HEK293T (cell line): ENCODE data around the gene CHRNA10.

ENCODE experiments used
- CTCF ChIA-PET: fragments of 350-600 bp; formaldehyde crosslinking; extraction: SDS; loops from one replicate; lab custom pipeline; 2021; ENCODE audit warnings: antibody characterized with exemption, inconsistent platforms; lab: Yijun Ruan, JAX
- POLR2A ChIA-PET: fragments of 350-600 bp; formaldehyde crosslinking; extraction: SDS; loops from one replicate; lab custom pipeline; 2020; ENCODE audit warnings: antibody characterized with exemption, inconsistent platforms; lab: Yijun Ruan, JAX
- DNase-seq: peaks from one replicate; pipeline ENCODE4 v3.0.0; 2012; ENCODE audit warnings: mixed read lengths; ENCODE audit errors: extremely low spot score
- ARNT ChIP-seq: fragments of 450-650 bp; IDR thresholded peaks from 2 replicates; pipeline ENCODE4 v1.6.1; 2017; ENCODE audit warnings: mild to moderate bottlenecking
- BHLHE40 ChIP-seq: fragments of 450-650 bp; IDR thresholded peaks from 2 replicates; pipeline ENCODE4 v1.6.1; 2016; ENCODE audit warnings: mild to moderate bottlenecking, moderate library complexity, borderline replicate concordance
- CTBP1 ChIP-seq: fragments of 450-650 bp; IDR thresholded peaks from 2 replicates; pipeline ENCODE4 v1.6.1; 2016; ENCODE audit warnings: borderline replicate concordance
- ELF4 ChIP-seq: fragments of 450-650 bp; IDR thresholded peaks from 2 replicates; pipeline ENCODE4 v1.6.1; 2017; ENCODE audit warnings: antibody characterized with exemption
- FOXA1 ChIP-seq: fragments of 450-650 bp; IDR thresholded peaks from 2 replicates; pipeline ENCODE4 v1.6.1; 2016; ENCODE audit warnings: mild to moderate bottlenecking
- FOXK2 ChIP-seq: fragments of 450-650 bp; IDR thresholded peaks from 2 replicates; pipeline ENCODE4 v1.6.1; 2016; ENCODE audit warnings: mild to moderate bottlenecking
- FOXM1 ChIP-seq: fragments of 450-650 bp; IDR thresholded peaks from 2 replicates; pipeline ENCODE4 v1.6.1; 2017; ENCODE audit warnings: mild to moderate bottlenecking, borderline replicate concordance
- HDGF ChIP-seq: fragments of 450-650 bp; IDR thresholded peaks from 2 replicates; pipeline ENCODE4 v1.6.1; 2017; ENCODE audit warnings: antibody characterized with exemption, borderline replicate concordance
- L3MBTL2 ChIP-seq: fragments of 450-650 bp; conservative IDR thresholded peaks from 2 replicates; pipeline ENCODE4 v1.6.1; 2016; ENCODE audit warnings: mild to moderate bottlenecking
- LEF1 ChIP-seq: fragments of 450-650 bp; IDR thresholded peaks from 2 replicates; pipeline ENCODE4 v1.6.1; 2017; ENCODE audit warnings: mild to moderate bottlenecking, borderline replicate concordance
- NFRKB ChIP-seq: fragments of 450-650 bp; IDR thresholded peaks from 2 replicates; pipeline ENCODE4 v1.6.1; 2016; ENCODE audit warnings: mild to moderate bottlenecking, moderate library complexity
- PKNOX1 ChIP-seq: fragments of 450-650 bp; IDR thresholded peaks from 2 replicates; pipeline ENCODE4 v1.6.1; 2016
- SP1 ChIP-seq: fragments of 450-650 bp; IDR thresholded peaks from 2 replicates; pipeline ENCODE4 v1.6.1; 2017
- SUZ12 ChIP-seq: fragments of 450-650 bp; IDR thresholded peaks from 2 replicates; pipeline ENCODE4 v1.6.1; 2016; ENCODE audit warnings: mild to moderate bottlenecking
- TARDBP ChIP-seq: fragments of 450-650 bp; IDR thresholded peaks from 2 replicates; pipeline ENCODE4 v1.6.1; 2016
- ZNF384 ChIP-seq: fragments of 450-650 bp; IDR thresholded peaks from 2 replicates; pipeline ENCODE4 v1.6.1; 2016

Gene CHRNA10

GRCh38 chr11:3666023-3666530 lies 5.1 kb downstream of the CHRNA10 start:
- no peak for DNase-seq
- ChIA-PET CTCF (interaction anchor here (0.6 kb wide), 1 partner anchor 109 kb away, joined by 4 read pairs; no protein-coding TSS in a partner anchor), POLR2A (no interaction called here)

GRCh38 chr11:3665336-3666022 lies 5.7 kb downstream of the CHRNA10 start:
- ChIA-PET CTCF (interaction anchor here (0.6 kb wide), 1 partner anchor 110 kb away, joined by 4 read pairs; no protein-coding TSS in a partner anchor), POLR2A (no interaction called here)
- TF ChIP-seq ELF4 (no peak), LEF1 (no peak), SUZ12 (no peak), ARNT (no peak), CTBP1 (no peak), NFRKB (no peak), PKNOX1 (no peak), TARDBP (no peak)
- DNase-seq, result no peak

More at GRCh38 chr11:3666023-3666530, 5.1 kb downstream of the CHRNA10 start:
- no peak for TF ChIP-seq FOXA1
- TF ChIP-seq FOXM1, result no peak
- TF ChIP-seq FOXK2, result no peak
- TF ChIP-seq SP1, result no peak
- TF ChIP-seq BHLHE40, result no peak
- TF ChIP-seq LEF1, result no peak
- no peak for TF ChIP-seq SUZ12
- TF ChIP-seq PKNOX1, result no peak
- TF ChIP-seq TARDBP, result no peak
- TF ChIP-seq HDGF, result no peak

- CTCF ChIA-PET, result no interaction called here
- no peak for TF ChIP-seq NFRKB
- no peak for TF ChIP-seq L3MBTL2
- no peak for TF ChIP-seq ELF4
- TF ChIP-seq ZNF384, result no peak
- no peak for TF ChIP-seq FOXA1
- no peak for TF ChIP-seq PKNOX1
- no peak for TF ChIP-seq TARDBP
- TF ChIP-seq HDGF, result no peak
- DNase-seq, result no peak
- POLR2A ChIA-PET, result no interaction called here
These were observed 7.1 kb downstream of the CHRNA10 start for GRCh38 chr11:3664032-3664630.

- TF ChIP-seq PKNOX1 (no peak), ZNF384 (no peak), SUZ12 (no peak), FOXM1 (no peak), NFRKB (no peak), FOXA1 (no peak), CTBP1 (no peak), TARDBP (no peak), HDGF (no peak)
- no peak for DNase-seq
- ChIA-PET CTCF (no interaction called here), POLR2A (interaction anchor here (0.8 kb wide), 1 partner anchor 16 kb away, joined by 3 read pairs; no protein-coding TSS in a partner anchor)
These were observed 8.3 kb downstream of the CHRNA10 start for GRCh38 chr11:3662856-3663255.

- no peak for DNase-seq
- POLR2A ChIA-PET, result no interaction called here
- TF ChIP-seq ARNT, result no peak
- TF ChIP-seq NFRKB, result no peak
- no peak for TF ChIP-seq CTBP1
- no peak for TF ChIP-seq FOXM1
- TF ChIP-seq ZNF384, result no peak
- TF ChIP-seq HDGF, result no peak
- TF ChIP-seq SP1, result no peak
- no peak for TF ChIP-seq TARDBP
- TF ChIP-seq FOXK2, result no peak
- no peak for TF ChIP-seq ELF4
- TF ChIP-seq PKNOX1, result no peak
- TF ChIP-seq BHLHE40, result no peak
- no peak for TF ChIP-seq L3MBTL2
- no peak for TF ChIP-seq LEF1
- no peak for TF ChIP-seq FOXA1
- TF ChIP-seq SUZ12, result no peak
- CTCF ChIA-PET, result no interaction called here
These were observed 10.2 kb downstream of the CHRNA10 start for GRCh38 chr11:3660960-3661359.
